OCI-M1 (cell line): Measurements from ENCODE around the gene ADGRB2.
A peak's percentile ranks its signal among the peaks of the same experiment; 100 is the strongest.

ENCODE experiments used
- DNase-seq: peaks from one replicate; lab custom pipeline; 2025; lab: John Stamatoyannopoulos, UW

ADGRB2 gene

GRCh38 chr1:31700468-31701090, 63.6 kb downstream of the ADGRB2 start:
- DNase-seq, result no peak

GRCh38 chr1:31699341-31699891, 64.7 kb downstream of the ADGRB2 start:
- DNase-seq, result no peak

DNA sequence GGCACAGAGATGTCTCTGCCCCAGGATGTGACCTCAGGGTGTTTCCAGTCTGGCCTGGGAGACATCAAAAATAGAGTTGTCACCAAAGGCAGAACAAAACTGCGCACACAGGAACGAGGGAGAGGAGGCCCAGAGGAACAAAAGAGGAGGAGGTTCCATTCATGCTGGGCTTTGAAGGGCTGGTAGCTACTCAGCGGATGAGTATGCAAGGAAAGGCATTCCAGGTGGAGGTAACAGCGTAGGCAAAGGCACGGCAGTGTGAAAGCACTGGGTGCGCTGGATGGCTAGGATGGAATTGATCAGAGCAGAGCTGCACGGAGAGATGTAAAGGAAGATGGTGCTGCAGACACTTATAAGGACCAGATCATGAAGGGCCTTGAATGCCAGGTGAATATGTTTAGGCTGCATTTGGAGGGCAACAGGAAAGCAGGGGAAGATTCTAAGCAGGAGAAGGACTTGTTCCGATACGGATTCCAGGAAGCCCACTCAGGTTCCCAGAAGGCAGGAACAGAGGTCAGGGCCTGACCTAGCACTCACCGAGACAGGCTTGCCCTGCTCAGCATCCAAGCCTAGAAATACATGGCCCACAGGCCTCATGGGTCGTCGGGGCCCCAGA, 66.7 kb downstream of the ADGRB2 start:
- DNase-seq, result no peak

- DNase-seq, result no peak
These were observed 67.9 kb downstream of the ADGRB2 start for GRCh38 chr1:31696242-31696641.

- no peak for DNase-seq
These were observed 68.8 kb downstream of the ADGRB2 start for GRCh38 chr1:31695327-31695726.

DNA sequence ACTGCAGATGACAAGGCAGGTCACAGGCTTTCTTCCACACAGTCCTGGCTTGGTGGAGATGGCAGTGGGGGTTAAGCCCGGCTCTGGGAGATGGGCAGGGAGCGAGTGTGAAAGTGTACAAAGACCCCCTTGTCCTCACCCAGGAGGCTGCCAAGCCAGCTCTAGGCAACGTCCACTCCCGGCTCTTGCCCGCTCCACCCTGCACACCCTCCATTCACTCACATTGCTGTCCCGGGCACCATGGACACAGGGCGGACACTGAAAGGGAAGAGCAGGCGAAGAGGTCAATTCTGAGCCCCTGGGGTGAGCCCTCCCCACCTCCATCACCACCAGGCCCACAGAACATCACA, 69.2 kb downstream of the ADGRB2 start:
- DNase-seq, result no peak

- no peak for DNase-seq
These were observed 69.8 kb downstream of the ADGRB2 start for GRCh38 chr1:31694069-31694963.

DNA sequence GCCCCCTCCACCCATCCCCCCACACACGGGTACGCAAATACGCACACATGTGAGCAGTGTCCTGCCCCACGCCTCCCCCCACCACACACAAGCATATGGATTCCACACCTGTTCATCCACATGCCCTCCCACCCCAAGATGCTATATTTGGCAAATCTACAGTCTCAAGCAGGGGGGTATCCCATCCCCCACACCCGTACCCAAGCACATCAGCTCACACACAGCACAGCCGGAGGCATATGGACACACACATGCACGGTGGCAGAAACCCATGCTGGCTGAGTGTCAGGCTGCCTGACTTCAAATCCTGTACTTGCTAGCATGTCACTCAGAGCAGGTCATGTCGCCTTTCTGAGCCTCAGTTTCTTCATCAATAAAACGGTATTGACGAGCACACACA, 70.9 kb downstream of the ADGRB2 start:
- DNase-seq, result no peak

DNA sequence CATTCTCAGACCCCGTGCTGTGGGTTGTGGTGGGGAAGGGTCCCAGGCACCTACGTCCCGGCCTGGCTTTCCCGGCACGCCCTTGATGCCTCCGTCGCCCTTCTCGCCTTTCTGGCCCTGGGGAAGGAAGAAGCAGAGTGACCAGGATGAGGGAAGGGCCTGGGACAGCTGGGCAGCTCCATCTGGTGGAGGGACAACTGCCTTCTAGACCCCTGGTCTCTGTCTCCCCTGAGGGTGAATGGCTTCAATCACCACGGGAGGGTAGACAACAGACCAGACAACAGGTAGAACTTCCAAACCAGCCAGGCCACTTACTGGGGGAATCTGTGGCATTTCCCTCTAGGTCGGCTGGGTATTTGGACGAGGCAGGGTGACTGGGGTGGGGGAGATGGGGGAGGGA, 72.2 kb downstream of the ADGRB2 start:
- no peak for DNase-seq

DNA sequence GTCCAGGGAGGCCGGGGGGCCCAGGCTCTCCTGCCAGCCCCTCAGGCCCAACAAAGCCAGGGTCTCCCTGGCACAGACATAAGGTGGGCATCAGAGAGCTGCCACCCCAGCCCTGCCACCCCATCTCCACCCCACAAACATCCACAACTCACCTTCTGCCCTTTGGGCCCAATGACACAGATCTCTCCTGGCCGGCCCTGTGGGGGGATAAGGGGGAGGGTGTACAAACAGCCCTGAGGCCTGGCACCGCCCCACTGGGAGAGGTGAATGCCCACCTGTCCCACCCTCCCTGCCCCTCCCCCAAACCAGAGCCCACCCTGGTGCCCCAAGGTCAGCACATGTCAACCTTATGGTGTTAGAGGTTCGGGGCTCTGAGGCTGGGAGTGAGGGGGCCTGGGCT, 72.7 kb downstream of the ADGRB2 start:
- DNase-seq, result no peak

DNA sequence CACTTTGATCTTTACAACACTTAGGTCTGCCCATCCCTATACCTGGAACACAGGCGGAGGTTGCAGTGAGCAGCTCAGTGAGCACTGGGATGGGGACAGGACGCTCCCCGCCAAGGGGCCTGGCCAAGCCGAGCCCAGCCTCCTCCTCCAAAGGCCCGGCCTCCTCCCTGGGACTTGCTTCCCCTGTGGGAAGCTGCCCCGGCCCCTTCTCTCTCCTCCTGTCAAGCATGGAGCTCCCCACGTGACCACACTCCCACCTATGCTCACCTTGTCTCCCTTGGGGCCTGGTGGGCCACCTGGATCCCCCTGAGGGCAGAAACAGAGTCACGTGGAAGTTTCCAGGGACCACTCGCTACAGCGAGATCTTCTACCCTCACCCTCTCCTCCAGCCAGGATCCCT, 73.2 kb downstream of the ADGRB2 start:
- DNase-seq, result no peak

- no peak for DNase-seq
These were observed 74.3 kb downstream of the ADGRB2 start for GRCh38 chr1:31689854-31690253.

DNA sequence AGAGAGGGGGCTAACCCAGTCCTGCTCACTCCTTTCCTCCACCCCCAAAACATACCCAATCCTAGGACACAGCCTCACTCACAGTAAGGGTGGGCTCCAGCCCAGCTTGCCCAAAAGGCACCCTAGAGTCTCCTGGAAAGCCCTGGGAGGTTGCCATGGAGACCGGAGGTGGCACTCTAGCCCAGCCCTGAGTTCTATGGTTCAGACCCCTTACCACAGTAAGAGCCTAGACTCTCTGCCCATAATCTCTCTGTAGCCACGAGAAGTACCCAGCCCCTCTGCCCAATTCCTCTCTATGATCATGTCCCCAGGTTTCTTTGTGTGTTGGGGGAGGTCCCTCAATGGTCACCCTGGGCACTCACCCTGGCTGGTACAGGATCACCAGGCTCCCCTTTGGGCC, 74.8 kb downstream of the ADGRB2 start:
- DNase-seq, result no peak

GRCh38 chr1:31688233-31688918, 75.8 kb downstream of the ADGRB2 start:
- no peak for DNase-seq

- DNase-seq, result no peak
These were observed 76.5 kb downstream of the ADGRB2 start for GRCh38 chr1:31687601-31688000.

DNA sequence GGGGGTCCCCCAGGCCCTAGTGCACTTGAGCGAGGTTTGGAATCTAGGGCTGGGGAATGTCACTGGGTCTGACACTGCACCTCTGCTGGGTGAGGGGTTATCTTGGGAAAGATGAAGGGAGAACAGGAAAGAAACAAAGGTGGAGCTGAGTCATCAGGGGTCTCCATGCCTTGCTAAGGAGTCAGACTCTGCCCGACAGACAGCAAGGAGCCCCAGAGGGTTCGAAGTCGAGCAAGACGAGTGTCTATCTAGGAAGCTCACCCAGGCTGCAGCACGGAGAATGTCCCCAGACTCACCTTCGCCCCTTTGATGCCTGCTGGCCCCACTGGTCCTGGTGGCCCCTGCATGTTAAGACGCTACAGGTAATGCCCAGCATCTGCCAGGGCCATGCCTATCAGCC, 78.3 kb downstream of the ADGRB2 start:
- no peak for DNase-seq

DNA sequence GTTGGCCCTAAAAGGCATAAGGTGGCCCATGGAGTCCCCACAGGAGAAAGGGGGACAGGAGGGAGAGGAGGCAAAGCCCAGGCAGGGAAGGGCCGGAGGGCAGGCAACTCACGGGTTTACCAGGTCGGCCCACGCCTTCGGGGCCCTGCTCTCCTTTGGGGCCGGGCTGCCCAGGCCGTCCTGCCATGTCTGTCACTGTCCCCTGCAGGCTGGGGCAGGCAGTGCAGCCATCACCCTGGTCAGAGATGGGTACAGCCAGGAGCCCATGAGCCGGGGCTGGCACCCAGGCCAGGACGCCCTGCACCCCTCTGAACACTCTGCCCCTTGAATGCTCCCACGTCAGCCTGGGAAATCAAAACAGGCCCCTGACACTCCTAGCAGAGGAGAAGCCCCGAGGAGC, 80.1 kb downstream of the ADGRB2 start:
- peak; percentile 32 for DNase-seq

- no peak for DNase-seq
These were observed 82.7 kb downstream of the ADGRB2 start for GRCh38 chr1:31681415-31681814.

GRCh38 chr1:31679676-31680230, 84.4 kb downstream of the ADGRB2 start:
- no peak for DNase-seq

GRCh38 chr1:31679091-31679490, 85.0 kb downstream of the ADGRB2 start:
- no peak for DNase-seq

DNA sequence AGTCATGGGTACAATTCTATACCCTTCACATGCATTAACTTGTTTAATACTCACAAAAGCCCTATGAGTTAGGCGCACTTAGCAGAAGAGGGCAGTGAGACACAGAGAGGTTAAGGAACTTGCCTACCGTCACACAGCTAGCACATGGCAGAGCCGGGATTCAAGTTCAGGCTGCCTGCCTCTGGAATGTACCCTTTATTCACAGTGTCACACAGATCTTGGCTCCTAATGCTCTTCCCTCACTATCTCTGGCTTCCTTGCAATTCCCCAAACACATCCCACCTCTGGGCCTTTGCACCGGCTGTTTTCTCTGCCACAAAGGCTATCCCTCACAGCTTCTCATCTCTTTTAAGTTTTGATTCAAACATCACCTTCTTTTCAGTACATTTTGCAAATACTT, 85.5 kb downstream of the ADGRB2 start:
- no peak for DNase-seq

GRCh38 chr1:31677949-31678348, 86.2 kb downstream of the ADGRB2 start:
- DNase-seq, result no peak
